Stimulated activated CD4-positive, alpha-beta T cell treated with anti-CD3 and anti-CD28 coated beads, Interleukin-12 subunit alpha, Interleukin-12 subunit beta, amount 100 ng/mL, for 48 hours (primary cell): ENCODE data around the gene WWOX.

Source experiments
- DNase-seq, 3 donors: peaks; one replicate each; pipeline ENCODE4 v3.0.0-alpha.2; 2020; ENCODE audit warnings: low read depth in 2 of 3, low spot score in 1 of 3

The WWOX gene

GRCh38 chr16:79067600-79067999, 968.1 kb downstream of the WWOX start:
- no peak for DNase-seq

- DNase-seq: no peak
These were observed 969.7 kb downstream of the WWOX start for GRCh38 chr16:79069121-79069520.

GRCh38 chr16:79069633-79070032, 970.2 kb downstream of the WWOX start:
- DNase-seq: no peak

DNA sequence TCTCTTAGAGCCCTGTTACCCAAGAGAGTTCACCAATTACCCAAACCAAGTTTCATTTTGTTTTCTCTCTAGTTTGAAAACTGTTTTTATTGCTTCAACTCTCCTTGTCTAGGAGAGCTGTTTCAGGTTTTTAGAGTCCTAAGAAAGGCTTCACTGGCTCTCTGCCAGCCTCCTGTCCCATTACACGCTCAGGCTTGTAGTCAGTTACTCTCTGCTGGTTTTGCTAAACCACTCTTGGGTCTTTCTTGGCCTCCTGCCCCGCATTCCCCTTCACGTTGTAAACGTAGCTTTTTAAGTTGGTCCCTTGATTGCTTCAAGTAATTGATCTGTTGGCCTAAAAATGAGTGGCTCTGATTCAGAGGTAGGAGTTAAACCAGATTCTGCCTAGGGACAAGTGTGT, 972.0 kb downstream of the WWOX start:
- no peak for DNase-seq

DNA sequence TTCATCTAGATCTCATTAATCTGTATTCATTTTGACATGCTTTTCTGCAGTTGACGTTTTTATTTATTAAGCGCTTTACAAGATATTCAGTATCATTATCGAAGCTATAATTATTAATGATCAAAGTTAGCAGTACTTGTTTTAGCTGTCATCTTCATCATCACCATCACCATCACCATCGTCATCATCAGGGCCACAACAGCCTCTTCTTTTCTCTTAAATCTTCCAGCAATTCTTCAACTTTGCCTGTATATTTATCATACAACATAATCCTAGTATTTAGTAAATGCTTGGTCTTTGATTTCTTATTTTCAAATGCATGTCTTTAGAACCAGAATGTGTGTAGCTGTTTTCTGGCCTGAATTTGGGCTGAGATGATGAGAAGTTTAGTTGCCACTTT, 973.1 kb downstream of the WWOX start:
- no peak for DNase-seq

DNA sequence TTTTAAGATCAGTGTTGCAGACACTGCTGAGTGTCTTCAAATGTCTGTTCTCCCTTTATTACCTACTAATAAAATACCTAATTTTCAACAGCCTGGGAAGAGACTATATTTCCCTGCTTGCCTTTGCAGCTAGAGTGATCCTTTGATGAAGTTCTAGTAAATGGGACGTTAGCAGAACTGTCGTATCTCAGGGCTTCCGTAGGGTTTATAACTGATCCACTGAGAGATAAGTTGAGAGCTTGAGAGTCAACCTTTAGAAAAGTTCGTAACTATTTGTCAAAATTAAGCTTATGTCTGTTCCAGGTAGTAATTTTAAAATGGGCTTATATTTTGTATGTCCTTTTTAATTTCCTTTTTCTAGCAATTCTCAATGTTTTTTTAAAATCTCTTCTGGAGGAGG, 974.1 kb downstream of the WWOX start:
- DNase-seq: no peak

GRCh38 chr16:79074541-79074940, 975.1 kb downstream of the WWOX start:
- no peak for DNase-seq

DNA sequence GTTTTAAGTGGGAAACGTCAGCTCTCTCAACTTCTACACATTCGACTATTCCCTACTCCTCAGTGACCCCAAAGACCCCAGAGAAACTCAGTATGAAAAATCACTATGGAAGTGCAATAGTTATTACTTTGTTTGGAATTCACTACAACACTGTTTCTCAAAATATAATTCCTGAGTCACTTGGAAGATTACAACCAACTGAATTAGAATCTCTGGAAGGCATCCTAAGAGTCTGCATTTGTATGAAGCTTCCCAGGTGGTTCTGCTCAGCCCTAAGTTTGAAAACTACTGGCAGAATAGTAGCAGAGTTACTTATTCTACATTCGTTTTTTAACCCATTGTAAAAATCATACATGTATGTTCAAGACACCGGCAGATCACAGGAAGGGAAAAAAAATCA, 975.5 kb downstream of the WWOX start:
- DNase-seq: no peak

DNA sequence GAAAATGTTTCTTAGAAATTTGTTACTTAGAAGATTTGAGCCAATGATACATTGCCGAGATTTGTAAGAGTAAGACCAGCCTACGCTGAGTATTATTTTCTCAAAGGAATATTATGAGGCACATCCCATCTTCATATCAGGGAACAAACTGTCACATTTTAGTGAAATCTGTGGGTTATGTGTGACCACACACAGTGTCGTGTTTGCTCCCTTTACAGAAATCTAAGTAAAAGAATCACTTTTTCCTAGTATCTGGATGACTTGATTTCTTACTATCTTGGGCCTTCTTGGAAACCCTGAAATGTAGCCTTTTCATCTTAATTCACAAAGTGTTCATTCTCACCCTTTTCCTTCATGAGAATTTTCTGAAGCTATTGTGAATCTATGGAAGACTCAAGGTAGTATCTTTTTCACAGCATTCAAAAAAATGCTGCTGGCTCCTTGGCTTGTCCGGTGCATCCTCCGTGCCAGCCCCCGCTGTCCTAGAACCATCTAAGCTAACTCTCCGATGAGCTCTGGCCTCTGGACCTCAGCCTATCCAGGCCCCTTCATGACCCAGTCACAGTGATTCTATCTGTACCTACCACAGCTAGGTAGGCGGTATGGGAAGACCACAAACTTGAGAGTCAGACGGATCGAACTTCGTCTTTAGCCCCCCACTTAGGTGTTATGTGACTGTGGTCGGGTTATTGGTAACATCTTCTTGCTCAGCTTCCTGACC, 976.8 kb downstream of the WWOX start:
- DNase-seq: peak; percentile 39 to 52 (median 48)

GRCh38 chr16:79077346-79077745, 977.9 kb downstream of the WWOX start:
- DNase-seq: no peak

DNA sequence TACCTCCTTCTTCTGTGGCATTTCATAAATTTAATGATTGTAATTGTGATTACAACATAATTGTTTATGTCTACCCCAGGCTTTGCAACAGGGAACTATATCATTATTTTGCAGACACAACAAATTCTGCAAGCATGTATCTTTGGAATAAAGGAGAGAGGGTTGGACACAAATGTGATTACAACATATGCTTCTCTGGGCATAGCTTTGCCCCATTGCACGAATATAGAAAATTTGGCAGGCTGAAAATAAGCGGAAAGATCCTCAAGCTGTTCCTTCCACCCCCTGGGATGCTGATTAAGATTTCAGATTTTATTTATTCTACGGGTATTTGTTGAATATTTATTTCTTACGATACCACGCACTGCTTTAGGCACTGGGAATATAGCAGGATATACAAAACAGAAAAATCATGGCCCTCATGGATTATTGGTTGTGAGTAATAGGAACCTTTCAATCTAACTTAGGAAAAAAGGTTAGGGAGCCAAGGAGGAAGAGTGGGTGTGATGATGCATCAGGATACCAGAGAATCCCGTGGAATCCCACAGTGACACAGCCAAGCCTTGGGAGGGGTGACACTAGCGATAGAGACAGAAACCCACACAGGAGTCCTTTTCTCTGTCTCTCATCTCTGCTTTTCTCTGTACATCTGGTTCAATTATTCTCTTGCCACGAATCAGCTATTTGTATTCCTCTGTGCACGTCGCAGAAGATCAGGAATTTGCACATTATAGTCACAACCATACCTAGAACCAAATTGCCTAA, 980.4 kb downstream of the WWOX start:
- no peak for DNase-seq

DNA sequence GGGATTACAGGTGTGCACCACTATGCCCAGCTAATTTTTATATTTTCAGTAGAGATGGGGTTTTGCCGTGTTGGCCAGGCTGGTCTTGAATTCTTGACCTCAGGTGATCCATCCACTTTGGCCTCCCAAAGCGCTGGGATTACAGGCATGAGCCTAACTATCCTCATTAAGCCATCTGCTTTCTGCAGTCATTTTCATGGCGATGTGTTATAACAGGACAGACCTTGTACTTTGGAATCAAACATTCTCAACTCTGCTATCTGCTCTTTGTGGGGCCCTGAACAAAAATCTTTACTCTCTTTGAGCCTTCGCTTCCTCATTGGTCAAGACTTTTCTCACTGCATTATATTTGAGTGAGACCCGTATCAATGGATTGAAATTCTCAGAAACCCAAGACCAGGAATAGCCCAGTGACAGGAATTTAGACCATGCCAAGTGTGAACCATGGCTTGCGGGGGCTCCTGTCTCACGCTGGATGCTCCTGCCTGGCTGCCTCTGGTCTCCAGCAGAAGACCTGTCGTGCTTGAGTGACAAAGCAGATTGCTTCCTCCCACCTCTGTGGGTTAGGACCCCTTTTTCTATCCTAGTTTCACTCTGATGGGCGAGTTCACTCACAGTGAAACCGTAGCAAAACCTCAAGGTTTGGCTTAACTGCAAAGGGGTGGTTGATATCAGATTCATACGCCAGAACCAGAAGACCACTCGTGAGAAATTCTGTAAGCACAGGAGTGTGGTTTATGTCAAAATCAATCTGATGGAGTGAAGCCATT, 982.0 kb downstream of the WWOX start:
- DNase-seq: no peak

DNA sequence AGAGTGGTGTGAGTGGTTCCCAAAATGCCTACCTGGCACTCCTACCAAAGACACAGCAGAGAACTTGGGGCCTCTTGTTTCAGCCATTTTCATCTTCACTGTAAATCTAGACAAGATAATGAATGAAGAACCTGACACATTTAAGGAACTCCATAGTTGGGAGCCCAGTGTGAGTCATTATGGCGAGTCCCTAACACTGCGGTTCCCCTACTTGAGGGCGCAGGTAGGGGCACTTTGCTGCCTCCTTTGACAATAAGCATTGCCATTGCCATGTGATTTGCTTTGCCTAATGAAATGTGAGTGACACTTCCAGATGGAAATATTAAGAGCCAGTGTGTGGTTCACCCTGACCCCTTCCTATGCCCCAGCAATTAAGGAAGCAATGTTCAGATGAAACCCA, 983.5 kb downstream of the WWOX start:
- DNase-seq: no peak

GRCh38 chr16:79083508-79084299, 984.2 kb downstream of the WWOX start:
- DNase-seq: no peak

- no peak for DNase-seq
These were observed 989.5 kb downstream of the WWOX start for GRCh38 chr16:79088971-79089370.

DNA sequence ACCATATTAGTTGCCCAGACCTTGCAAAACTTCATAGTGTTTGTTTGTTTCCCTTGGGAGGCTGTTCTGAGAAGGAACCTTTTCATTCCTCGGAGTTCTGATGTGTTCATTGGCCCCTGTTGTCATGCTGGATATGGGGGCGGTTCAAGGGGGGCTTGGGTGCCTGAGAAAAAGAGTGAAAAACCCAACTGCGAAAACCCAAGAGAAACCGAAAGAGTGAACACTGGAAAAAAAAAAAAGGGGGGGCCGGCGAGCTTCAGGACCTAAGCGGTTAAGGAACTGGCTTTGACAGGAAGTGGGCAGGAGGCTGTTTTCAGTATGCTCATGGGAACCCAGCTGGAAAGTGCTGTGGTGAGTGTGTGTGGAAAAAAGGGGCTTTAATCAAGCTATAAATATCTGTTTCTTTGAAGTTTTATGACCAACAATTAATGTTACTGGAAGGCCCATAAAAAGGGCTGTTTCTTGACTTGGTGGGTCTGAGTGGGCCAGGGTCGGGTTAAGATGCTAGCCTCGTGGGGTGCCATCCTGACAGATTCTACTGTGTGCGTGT, 990.4 kb downstream of the WWOX start:
- peak; percentile 54 to 65 (median 56) for DNase-seq

- DNase-seq: no peak
These were observed 991.5 kb downstream of the WWOX start for GRCh38 chr16:79090966-79091365.

DNA sequence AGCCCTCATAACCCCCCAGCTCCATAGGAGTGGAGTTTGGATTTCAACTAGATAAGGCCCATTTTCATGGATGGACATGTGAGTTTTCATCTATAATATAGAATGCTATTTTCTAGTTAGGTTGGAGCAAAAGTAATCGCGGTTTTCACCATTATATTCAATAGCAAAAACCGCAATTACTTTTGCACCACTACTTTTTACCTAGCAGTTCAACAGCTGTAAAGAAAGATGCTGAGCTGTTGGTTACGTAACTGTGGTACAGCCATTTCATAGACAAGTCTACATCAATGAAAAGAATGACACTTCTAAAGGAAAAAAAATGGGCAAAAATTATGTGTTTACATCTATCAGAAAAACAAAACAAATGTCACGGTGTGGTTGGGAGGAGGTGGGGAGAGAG, 993.4 kb downstream of the WWOX start:
- DNase-seq: no peak

DNA sequence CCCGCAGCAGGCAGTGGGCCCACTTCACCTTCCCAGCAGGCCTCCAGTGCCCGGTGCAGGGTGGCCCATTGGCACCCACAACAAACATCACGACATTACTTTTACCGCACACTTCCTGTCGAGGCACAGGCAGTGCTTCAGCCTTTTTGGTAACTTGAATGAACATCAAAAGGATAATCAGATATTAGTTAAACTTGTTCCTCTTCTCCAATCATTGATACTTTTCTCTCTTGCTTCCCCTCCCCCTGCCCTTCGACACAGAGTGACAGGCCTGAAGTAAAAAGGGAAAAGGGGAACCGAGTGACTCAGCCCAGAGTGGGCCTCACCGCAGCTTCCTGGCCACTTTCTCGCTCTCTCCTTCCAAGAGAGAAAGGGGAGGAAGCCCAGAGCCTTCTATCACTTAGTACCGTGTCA, 994.1 kb downstream of the WWOX start:
- DNase-seq: peak in 2 of 3 donors; percentile 43 to 57

DNA sequence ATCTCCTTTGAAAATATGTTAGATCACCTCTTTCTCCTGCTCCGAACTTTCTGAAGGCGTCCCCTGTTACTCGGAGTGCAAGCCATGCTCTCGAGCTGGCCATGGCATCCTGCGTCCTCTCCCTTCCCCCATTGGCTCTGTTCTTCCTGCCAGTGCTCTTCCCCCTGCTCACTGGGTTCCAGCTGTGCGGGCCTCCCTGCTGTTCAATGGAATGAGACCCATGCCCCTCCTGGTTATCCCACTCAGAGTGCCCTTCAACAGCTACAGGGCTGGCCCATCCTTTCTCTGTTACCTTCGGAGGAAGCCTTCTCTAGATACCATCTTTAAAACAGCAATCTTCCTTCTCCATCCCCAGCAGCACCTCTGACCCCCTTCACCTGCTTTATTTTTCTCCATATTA, 996.8 kb downstream of the WWOX start:
- DNase-seq: no peak

- no peak for DNase-seq
These were observed 997.7 kb downstream of the WWOX start for GRCh38 chr16:79097166-79097565.
